ENCODE results near the gene PRMT1. TPM values are rescaled to one million over a fixed set of nuclear protein-coding genes. Genes with fewer than 3 reads are reported as not detected.

Gene PRMT1
- total RNA-seq, 2 donors from 2014 or later, result 142 to 300 TPM

GRCh38 chr19:49651820-49652550 lies 25.1 kb upstream of the PRMT1 start:
- Histone ChIP-seq H3K9me3 (no peaks in the 10 kb centered on the region), H3K27ac (no peak overlapping the region), H3K4me3 (no peak overlapping the region), H3K27me3 (replicated peaks; ENCODE audit: insufficient read depth) (no peaks in the 10 kb centered on the region), H3K36me3 (peaks cover 25 to 33% of the 10 kb centered on the region in 2 donors), H3K4me1 (replicated peaks) (no peaks in the 10 kb centered on the region)
- 96% methylated on average over 98 of the region's 110 CpGs for WGBS
- no peak for DNase-seq (ENCODE audit: low spot score)
- intact Hi-C loops (cut with DNase I), result no loop called here
- TF ChIP-seq POLR2A (IDR thresholded peaks at IDR 0.05) (no peak), CTCF (IDR thresholded peaks at IDR 0.05) (no peak), POLR2AphosphoS5 (IDR thresholded peaks at IDR 0.05) (no peak)

- TF ChIP-seq POLR2A (IDR thresholded peaks at IDR 0.05) (no peak), POLR2AphosphoS5 (IDR thresholded peaks at IDR 0.05) (no peak), CTCF (IDR thresholded peaks at IDR 0.05) (no peak)
- DNase-seq (ENCODE audit: low spot score), result no peak
- Histone ChIP-seq H3K9me3 (no peaks in the 10 kb centered on the region), H3K36me3 (peaks cover 25 to 41% of the 10 kb centered on the region in 2 donors), H3K4me1 (replicated peaks) (no peaks in the 10 kb centered on the region), H3K27ac (no peak overlapping the region), H3K4me3 (no peak overlapping the region), H3K27me3 (replicated peaks; ENCODE audit: insufficient read depth) (no peaks in the 10 kb centered on the region)
- intact Hi-C loops (cut with DNase I), result no loop called here
- WGBS, result 95% methylated on average over 58 of the region's 58 CpGs
Measured at GRCh38 chr19:49652551-49653465, 24.3 kb upstream of the PRMT1 start.

GRCh38 chr19:49653466-49653806 lies 23.6 kb upstream of the PRMT1 start:
- H3K27ac ChIP-seq, result no peak overlapping the region
- intact Hi-C loops (cut with DNase I), result no loop called here

GRCh38 chr19:49654581-49654980 lies 22.5 kb upstream of the PRMT1 start:
- intact Hi-C loops (cut with DNase I), result no loop called here
- no peak for TF ChIP-seq POLR2AphosphoS5 (IDR thresholded peaks at IDR 0.05)
- TF ChIP-seq CTCF (IDR thresholded peaks at IDR 0.05), result no peak
- no peak for TF ChIP-seq POLR2A (IDR thresholded peaks at IDR 0.05)
- H3K36me3 ChIP-seq, result peaks cover 30 to 54% of the 10 kb centered on the region in 2 donors

More at GRCh38 chr19:49653466-49653806, 23.6 kb upstream of the PRMT1 start:
- H3K4me3 ChIP-seq, result no peak overlapping the region
- H3K27me3 ChIP-seq (replicated peaks; ENCODE audit: insufficient read depth), result no peaks in the 10 kb centered on the region
- TF ChIP-seq POLR2A (IDR thresholded peaks at IDR 0.05), result no peak
- no peak for TF ChIP-seq POLR2AphosphoS5 (IDR thresholded peaks at IDR 0.05)
- TF ChIP-seq CTCF (IDR thresholded peaks at IDR 0.05), result no peak
- DNase-seq (ENCODE audit: low spot score), result no peak
- no peaks in the 10 kb centered on the region for H3K4me1 ChIP-seq (replicated peaks)
- no peaks in the 10 kb centered on the region for H3K9me3 ChIP-seq
- peaks cover 25 to 44% of the 10 kb centered on the region in 2 donors for H3K36me3 ChIP-seq
- WGBS, result 82% methylated on average over 13 of the region's 13 CpGs

More at GRCh38 chr19:49654581-49654980, 22.5 kb upstream of the PRMT1 start:
- H3K4me3 ChIP-seq, result no peak overlapping the region
- H3K27ac ChIP-seq, result no peak overlapping the region
- whole genome bisulfite sequencing, result 85% methylated on average over 10 of the region's 10 CpGs
- no peaks in the 10 kb centered on the region for H3K9me3 ChIP-seq
- DNase-seq (ENCODE audit: low spot score), result no peak
- no peaks in the 10 kb centered on the region for H3K27me3 ChIP-seq (replicated peaks; ENCODE audit: insufficient read depth)
- H3K4me1 ChIP-seq (replicated peaks), result no peaks in the 10 kb centered on the region
